Glomerular visceral epithelial cell (primary cell): ENCODE measurements around the gene SPATA20.

ENCODE experiments used
- DNase-seq: peaks from one replicate; pipeline ENCODE4 v3.0.0-alpha.2; 2016; ENCODE audit errors: extremely low spot score

The SPATA20 gene

DNA sequence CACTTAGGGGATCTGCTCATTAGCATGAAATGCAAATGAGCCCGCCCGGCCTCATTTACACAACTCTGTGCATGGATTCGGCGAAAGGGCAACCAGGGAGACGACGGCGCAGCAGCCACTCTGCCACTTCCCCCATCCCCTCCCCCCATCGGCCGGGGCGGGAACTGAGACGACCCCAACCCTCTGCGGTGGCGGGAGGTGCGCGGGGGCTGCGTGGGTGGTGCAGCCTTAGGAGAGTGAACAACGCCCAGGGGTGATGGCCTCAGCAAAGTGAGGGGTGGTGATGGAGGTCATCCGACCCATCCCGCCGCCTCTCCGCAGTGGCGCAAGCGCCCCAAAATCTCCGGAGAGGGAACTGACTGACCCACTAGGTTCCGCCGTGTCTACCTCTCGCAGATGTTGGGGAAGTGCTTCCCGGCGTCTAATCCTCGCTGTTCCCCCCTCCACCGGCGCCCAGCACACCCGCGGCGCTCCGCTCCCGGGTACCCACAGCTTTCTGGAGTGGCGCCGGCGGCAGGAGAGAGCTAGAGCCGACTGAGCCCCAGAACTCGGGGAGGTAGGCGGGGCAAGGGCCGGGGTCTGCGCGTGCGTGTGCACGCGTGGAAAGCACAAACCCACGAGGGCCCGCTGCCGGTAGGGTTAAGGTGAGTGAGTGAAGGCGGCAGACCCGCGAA, 12.1 kb downstream of the SPATA20 start:
- no peak for DNase-seq

DNA sequence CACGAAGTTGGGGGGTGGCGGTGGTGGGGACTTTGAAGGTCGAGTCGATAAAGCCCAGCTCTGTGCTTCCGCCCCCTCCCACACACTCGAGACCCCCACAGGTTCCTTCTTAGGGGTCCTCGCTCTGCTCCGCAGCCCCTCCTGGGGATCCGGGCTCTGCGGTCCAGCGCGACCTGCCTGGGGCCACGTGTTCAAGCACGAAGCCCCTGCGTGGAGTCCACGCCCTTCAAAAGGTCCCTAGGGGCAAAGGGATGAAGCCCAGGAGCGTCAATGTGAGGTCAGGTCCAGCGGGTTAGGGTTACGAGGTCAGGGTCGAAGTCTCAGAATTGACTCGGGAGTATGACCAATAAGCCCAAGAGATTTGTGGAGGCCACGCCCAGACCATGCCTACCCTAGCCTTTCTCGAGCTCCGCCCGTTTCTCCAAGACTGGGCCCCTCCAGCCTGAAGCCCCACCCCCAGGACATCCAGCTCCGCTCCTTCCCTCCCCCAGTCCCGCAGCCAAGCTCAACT, 12.8 kb downstream of the SPATA20 start:
- peak; percentile 45 for DNase-seq

DNA sequence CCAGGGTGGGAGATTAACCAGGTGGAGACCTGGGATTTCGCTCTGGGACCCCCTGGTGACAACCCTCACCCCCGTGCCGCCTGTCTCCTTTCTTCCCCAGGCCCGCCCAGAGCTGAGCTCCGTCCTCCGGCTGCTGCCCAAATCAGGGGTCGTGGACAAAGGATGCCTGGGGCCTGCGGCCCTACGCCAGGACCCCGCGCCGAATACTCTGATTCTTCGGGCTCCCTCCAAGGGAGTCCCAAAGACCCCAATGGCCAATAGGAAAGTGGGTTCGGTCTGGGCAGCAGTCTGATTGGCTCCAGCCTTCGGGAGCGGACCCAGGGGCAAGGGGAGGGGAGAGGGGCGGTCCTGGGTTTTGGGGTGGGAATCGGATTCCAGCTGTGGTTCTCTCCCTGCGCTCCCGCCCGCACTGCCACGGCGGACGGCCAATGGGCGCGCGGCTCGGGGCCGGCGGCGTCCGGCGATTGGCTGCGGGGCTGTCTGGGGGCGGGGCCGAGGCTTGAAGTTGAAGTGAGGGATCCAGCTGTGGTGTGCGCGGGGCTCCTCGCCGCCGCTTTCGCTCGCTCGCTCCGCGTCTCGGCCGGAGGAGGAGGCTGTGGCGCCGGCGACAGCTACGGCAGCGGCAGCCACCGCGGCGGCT, 13.3 kb downstream of the SPATA20 start, which contains the start of gene CACNA1G:
CACNA1G (plus strand) TSS at position 531 of the 640 bp plus-strand sequence. CDS start 745 bp downstream, outside the sequence.
- DNase-seq, result peak; percentile 85

DNA sequence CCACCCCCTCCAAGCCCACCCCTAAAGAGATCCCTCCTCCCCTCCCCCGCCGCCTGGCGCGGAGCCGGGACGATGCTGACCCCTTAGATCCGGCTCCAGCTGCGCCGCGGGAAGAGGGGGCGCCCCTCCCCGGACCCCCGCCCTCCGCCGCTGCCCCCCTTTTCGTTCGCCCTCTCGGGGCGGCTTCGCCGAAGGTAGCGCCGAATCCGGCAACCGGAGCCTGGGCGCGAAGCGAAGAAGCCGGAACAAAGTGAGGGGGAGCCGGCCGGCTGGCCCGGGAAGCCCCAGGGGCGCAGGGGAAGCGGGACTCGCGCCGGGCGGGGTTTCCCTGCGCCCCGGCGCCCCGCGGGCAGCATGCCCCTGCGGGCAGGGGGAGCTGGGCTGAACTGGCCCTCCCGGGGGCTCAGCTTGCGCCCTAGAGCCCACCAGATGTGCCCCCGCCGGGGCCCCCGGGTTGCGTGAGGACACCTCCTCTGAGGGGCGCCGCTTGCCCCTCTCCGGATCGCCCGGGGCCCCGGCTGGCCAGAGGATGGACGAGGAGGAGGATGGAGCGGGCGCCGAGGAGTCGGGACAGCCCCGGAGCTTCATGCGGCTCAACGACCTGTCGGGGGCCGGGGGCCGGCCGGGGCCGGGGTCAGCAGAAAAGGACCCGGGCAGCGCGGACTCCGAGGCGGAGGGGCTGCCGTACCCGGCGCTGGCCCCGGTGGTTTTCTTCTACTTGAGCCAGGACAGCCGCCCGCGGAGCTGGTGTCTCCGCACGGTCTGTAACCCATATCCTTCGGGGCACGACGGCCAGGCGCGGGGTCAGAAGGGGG, 14.2 kb downstream of the SPATA20 start:
- no peak for DNase-seq

DNA sequence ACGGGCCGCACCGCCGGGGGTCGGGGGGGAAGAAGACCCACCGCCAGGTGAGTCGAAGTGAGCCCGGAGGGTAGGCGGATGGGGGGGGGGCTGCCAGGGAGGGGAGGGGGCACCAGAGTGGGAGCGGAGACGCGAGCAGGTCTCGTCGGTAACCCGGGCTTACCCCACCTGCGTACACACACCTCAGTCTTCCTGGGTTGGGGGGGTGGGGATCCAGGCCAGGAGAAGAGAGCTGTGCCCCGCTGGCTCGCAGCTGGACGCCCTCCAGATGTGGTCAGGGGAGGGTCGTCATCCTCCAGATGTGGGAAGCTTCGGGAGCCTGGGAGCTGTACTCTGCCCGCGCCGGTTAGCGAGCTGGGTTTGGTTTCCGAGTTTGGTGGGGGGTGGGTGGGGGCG, 14.8 kb downstream of the SPATA20 start:
- no peak for DNase-seq

DNA sequence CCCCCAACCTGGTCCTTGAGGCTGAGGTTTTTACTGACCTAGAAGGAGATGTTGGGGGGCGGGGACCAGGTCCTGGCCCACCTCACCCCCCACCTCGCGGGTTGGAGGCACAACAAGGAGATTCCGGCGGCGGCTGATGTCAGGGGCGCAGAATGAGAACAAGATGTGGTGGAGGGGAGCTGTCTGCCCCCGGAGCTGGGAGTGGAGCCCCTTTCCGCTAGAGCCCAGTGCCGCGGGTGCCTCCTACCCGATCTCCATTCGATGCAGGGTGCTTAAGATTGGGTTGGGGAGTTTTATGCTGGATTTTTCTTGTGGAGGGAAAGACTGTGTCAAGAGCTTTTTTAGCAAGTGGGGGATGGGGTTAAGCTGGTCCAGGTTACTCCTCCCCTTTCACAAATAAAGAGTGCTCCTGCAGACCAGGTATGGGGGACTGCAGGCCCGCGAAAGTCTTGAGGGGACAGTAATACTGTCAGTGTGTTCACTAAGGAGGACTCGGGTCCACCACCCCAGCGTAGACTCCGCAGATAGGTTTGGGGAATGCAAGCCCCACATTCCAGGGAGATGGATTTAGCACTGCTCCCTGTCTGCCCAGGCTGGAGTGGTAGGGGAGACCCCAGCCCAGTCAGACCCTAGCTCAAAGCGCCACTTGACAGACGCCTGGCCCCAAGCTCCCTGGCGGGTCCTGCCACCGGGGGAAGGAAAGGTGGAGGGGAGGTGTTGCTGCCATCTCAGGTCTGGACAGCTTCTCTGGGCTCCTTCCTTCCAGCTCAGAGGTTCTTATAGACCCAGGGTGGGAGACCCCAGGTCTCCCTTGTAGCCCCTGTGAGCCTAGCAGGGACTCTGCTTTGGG, 15.5 kb downstream of the SPATA20 start:
- DNase-seq, result no peak

DNA sequence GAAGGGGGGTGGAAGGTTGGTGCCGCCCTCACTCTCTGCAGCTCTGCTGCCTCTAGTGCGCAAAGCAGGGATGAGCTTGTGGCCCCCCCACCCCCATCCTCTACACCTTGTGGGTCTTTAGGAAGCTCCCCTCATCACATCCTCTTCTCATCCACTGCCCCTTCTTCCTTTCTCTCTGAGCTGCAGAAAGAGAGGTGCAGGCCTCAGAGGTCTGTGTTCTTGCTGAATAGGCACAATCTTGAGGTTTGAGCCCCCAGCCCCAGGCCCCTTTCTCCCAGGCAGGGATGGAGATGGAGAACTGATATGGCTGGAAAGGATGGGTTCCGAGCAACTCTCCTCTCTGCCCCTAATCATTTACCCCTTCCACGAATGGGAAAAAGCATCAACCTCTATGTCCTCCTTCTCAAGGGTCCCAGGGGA, 16.1 kb downstream of the SPATA20 start:
- no peak for DNase-seq

DNA sequence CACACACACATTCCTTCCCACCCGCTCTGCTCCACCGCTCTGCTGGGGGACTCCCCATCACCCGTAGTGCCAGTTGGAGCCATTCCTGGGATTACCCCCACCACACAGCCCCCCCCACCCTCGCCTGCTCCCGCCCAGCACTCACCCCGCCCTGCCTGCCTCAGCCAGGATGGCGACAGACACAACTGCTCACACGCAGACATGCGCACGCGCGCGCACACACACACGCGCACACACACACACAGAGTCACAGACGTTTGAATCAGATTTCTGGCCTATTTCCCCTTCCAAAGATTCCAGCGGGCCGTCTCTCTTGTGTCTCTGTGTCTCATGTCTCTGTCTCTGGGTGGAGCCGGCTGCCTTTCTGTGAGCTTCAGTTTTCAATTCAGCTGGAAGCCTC, 17.9 kb downstream of the SPATA20 start:
- DNase-seq, result no peak

DNA sequence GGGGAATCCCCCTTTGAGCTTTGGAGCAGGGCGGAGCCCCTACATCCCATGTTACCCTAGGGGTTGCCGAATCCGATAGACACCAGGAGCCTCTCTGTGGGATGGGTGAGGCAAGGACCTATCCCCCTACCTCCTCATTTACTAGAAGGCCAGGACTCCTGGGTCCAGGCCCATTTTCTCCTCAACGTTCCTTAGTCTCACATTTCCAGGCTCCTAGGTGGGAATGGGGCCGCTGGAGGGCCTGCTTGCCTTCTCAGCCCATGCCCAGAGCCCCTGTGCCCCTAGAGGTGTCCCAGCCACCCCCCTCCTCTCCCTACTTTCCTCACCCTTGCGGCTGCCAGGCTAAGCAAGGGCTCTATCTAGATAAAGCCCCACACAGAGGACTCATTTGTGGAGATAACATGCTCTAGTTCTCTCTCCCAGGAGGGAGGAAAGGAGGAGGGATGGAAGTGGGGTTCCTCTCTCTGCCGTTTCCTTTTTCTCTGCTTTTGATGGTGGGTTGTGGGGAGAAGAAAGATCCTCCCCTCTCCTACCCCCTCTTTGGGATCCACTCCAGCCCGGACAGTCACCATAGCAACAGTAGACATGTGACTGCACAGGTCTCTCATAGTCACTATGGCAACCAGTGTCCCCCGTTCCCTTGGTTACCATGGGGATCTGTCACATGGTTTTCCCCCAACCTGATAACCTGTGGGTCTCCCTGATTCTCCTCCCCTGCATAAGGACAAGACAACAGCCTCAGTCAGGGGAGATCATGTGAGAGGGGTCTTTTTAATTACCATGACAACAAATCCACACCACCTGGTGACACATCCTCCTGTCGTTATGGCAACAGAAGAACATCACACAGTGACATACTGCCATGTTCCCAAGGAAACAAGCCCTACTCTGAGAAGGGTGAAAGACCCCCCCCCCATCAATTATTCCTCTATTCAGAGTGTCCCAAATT, 18.7 kb downstream of the SPATA20 start:
- peak; percentile 37 for DNase-seq

DNA sequence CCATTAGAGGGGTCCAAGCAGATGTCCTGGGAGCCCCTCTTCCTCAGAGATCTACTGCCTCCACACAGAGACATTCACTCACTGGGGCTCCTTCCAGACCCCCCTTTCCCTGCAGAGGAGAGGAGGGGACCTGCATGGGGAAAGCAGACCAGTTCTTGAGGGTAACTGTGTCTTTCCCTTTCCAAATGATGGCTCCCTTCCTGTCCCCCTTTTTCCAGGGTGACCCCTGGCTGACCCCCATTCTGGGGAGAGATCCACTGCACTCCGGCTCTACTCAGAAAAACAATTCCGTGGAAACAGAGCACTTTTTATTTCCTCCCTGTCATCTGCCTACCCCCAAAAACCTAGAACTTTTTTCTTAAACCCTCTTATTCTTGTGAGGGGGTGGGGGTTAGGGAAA, 19.9 kb downstream of the SPATA20 start:
- DNase-seq, result no peak

DNA sequence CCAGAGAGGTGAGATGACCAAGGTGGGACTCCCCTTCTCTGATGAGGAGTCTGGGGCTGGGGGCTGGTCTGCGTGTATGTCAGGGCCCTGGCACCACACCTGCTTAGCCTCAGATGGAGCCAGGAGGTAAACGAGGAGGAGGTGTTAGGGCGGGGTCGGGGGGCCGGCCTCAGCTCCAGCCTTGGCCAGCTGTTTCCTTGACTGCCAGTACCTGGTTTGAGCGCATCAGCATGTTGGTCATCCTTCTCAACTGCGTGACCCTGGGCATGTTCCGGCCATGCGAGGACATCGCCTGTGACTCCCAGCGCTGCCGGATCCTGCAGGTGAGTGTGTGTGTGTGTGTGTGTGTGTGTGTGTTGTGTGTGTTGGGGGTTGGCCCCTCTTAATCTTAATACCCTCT, 21.7 kb downstream of the SPATA20 start:
- no peak for DNase-seq

DNA sequence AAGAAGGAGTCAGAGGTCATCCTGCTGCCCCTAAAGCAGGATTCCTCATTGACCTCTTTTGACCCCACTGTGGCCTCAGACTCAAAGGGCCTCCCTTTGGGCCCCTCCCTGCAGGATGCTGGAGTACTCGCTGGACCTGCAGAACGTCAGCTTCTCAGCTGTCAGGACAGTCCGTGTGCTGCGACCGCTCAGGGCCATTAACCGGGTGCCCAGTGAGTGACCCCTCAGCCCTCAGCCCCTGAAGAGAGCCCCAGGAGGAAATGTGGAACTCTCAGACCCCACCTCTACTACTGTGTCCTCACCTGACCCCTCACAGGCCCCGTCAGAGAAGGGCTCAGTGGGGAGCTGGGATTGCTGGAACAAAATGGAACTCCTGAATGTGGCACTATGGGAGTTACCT, 22.6 kb downstream of the SPATA20 start:
- DNase-seq, result no peak

DNA sequence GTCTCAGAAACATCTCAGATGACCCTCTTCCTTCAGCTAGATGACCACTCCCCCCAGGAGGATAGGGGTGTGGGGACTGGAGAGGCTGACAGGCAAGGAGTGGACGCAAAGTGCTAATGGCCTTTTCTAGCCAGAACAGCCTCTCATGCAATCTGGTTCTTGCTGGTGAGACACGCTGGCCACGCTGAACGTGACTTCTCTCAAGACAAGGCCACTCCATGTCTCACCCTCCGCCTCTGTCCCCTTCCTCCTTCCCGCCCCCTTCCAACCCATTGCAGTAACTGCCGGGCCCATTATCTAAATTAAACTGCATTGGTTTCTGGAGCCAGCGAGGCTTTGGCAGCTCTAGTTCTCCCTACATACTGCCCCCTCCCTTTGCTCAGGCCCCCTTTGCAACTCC, 23.1 kb downstream of the SPATA20 start:
- DNase-seq, result no peak

DNA sequence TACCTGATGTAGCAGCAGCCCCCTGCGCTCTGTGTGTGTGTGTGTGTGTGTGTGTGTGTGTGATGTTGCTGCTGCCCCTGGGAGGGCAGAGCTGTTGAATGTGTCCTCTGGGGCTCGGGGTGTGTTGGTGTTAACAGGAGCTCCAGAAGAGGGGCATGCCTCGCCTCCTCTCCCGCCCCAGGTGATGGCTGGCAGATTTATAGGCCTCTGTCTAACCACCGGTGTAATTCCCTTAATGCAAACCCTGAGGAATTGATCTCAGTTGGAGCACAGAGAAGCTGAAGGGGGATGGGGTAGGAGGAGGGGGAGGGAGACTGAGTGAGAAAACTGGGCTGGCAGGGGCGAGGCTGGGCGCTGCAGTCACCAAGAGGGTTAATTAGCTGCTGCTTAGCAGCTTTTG, 23.6 kb downstream of the SPATA20 start:
- no peak for DNase-seq

DNA sequence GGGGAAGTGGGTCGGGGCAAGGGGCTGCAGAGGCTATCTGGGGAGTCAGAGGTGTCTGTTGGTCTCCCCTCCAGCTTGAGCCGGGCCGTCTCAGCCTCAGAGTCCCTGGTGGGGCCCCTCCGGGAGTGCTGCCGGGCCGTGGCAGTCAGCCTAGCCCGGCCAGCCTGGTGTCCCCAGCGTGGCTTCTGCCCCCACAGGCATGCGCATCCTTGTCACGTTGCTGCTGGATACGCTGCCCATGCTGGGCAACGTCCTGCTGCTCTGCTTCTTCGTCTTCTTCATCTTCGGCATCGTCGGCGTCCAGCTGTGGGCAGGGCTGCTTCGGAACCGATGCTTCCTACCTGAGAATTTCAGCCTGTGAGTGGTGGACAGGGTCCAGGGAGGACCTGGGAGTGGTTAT, 24.7 kb downstream of the SPATA20 start:
- DNase-seq, result no peak

DNA sequence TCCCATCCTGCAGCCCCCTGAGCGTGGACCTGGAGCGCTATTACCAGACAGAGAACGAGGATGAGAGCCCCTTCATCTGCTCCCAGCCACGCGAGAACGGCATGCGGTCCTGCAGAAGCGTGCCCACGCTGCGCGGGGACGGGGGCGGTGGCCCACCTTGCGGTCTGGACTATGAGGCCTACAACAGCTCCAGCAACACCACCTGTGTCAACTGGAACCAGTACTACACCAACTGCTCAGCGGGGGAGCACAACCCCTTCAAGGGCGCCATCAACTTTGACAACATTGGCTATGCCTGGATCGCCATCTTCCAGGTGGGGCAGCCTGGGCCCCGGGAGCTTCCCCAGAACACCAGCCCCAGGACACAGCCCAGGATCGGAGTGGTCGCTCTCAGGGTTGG, 25.6 kb downstream of the SPATA20 start:
- DNase-seq, result no peak

DNA sequence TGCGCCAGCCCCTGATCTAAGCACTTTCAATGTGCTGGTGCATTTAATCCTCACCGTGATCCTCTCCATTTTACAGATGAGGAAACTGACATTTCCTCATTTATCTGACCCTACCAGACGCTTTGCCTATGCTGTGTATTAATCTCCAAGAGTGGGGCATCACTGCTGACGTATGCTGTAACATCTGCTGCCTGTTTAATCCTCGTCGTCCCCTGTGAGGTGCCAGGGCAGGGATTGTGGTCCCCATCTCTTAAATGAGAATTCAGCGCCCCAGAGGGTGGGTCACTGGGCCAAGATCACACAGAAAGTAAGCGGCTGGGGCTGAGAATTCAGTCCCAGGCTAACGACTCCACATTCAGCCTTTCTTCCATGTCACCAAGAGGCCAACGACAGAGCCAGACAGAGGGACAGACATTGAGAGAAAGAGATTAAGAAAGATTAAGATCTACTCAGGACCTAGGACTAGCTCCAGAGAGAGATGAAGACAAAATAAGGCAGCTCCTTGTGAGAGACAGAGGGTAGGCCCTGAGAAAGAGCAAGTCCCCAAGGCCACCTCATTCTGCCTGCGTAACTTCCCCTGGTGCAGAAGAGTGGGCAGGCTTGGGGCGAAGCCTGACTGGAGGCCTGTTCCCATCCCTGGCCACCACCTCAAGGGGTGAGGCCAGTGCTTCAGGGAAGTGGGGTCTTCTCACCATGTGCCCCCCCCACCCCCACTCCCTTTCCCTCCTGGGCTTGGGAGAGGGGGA, 27.1 kb downstream of the SPATA20 start:
- DNase-seq, result no peak

DNA sequence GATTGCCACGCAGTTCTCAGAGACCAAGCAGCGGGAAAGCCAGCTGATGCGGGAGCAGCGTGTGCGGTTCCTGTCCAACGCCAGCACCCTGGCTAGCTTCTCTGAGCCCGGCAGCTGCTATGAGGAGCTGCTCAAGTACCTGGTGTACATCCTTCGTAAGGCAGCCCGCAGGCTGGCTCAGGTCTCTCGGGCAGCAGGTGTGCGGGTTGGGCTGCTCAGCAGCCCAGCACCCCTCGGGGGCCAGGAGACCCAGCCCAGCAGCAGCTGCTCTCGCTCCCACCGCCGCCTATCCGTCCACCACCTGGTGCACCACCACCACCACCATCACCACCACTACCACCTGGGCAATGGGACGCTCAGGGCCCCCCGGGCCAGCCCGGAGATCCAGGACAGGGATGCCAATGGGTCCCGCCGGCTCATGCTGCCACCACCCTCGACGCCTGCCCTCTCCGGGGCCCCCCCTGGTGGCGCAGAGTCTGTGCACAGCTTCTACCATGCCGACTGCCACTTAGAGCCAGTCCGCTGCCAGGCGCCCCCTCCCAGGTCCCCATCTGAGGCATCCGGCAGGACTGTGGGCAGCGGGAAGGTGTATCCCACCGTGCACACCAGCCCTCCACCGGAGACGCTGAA, 28.7 kb downstream of the SPATA20 start:
- DNase-seq, result no peak

DNA sequence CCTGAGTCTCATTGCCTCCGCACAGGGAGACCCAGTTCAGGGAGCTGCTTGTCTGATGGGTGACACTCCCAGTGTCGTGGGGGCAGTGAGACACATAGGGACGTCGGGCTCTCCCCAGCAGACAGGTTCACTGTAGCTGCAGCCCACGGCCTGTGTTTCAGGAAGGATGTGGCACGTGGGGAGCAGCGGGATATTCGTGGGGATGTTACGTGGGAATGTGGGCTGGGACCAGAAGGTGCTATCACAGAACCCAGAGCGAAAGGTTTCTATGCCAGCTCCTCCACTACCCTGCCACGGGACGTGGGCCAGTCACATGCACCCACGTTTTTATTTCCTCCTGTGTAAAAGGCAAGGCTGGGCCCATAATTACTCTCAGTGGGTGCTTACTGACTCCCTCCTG, 29.9 kb downstream of the SPATA20 start:
- no peak for DNase-seq
